ENCODE data around the gene KRTAP17-1.
A peak's percentile ranks its signal among the peaks of the same experiment; 100 is the strongest.

The KRTAP17-1 gene

DNA sequence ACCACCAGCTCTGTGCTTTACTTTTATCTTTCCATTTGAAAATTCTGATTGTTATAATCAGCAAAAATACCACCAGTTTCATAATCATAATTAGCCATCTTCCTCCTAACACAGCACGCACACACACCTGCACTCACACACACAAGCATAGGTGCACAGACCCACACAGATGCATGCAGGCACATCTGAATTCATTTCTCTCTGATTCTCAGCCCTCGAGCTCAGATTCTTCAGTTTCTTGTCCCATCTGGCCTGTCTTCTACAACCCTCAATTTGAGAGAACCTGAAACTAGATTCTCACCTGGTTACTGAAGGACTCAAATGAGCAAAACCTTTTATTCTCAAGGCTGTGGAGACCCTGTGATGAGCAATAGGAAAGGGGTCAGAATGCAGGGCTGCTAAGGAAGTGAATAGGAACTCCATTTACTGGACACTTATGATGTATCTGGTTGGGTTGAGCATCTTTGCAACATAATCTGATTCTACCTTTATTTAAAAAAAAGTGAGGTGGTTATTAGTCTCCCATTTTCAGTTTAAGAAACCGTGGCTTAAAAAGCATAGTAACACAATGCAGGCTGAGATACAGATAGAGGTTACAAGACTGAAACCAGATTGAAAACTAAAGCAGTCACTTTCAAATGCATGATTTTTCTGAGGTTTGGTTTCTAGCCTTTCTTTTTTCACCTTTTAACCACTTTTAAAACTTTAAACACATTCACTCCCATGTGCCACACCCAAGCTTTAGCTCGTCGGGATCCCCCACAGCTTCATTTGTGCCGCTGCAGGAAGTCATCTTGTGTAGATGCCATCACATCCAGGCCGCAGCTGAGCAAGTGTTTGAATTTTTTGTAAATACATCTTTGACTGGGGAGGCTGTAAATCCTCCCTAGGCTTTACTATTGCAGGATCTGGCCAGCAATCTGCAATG lies 25.7 kb upstream of the KRTAP17-1 start:
- H3K27me3 Mint-ChIP-seq, result no peaks in the 10 kb centered on the region
- ATAC-seq (replicated peaks) (peak; percentile 60), DNase-seq (peak; percentile 59 to 62 (median 62))
- peaks cover 20% of the 10 kb centered on the region for H3K36me3 Mint-ChIP-seq (ENCODE audit: insufficient read depth)
- peak overlapping the region; percentile 92 to 99 for H3K27ac Mint-ChIP-seq
- H3K9me3 Mint-ChIP-seq, result peaks cover 3 to 10% of the 10 kb centered on the region in 2 donors
- peak overlapping the region; percentile 66 to 85 for H3K4me3 Mint-ChIP-seq
- peaks cover 45 to 51% of the 10 kb centered on the region in 2 donors for H3K4me1 Mint-ChIP-seq (ENCODE audit: low read depth in 2 of 2)

GRCh38 chr17:41340494-41340893 lies 25.0 kb upstream of the KRTAP17-1 start:
- DNase-seq, result no peak
- Mint-ChIP-seq H3K4me3 (peak overlapping the region; percentile 66 to 85), H3K36me3 (ENCODE audit: insufficient read depth) (peaks cover 20% of the 10 kb centered on the region), H3K27me3 (no peaks in the 10 kb centered on the region), H3K4me1 (ENCODE audit: low read depth in 2 of 2) (peaks cover 52 to 58% of the 10 kb centered on the region in 2 donors), H3K9me3 (peaks cover 3 to 10% of the 10 kb centered on the region in 2 donors), H3K27ac (peak overlapping the region; percentile 92 to 99)
- no peak for ATAC-seq (replicated peaks)

GRCh38 chr17:41339571-41340172 lies 24.2 kb upstream of the KRTAP17-1 start:
- Mint-ChIP-seq H3K27ac (peak overlapping the region; percentile 92 to 99), H3K4me3 (peak overlapping the region; percentile 66 to 85), H3K27me3 (no peaks in the 10 kb centered on the region), H3K4me1 (ENCODE audit: low read depth in 2 of 2) (peaks cover 60 to 67% of the 10 kb centered on the region in 2 donors), H3K9me3 (peaks cover 3 to 10% of the 10 kb centered on the region in 2 donors), H3K36me3 (ENCODE audit: insufficient read depth) (peaks cover 20% of the 10 kb centered on the region)
- no peak for ATAC-seq (replicated peaks)
- no peak for DNase-seq

GRCh38 chr17:41338961-41339485 lies 23.5 kb upstream of the KRTAP17-1 start:
- H3K4me1 Mint-ChIP-seq (ENCODE audit: low read depth in 2 of 2), result peaks cover 65 to 72% of the 10 kb centered on the region in 2 donors
- H3K4me3 Mint-ChIP-seq, result peak overlapping the region; percentile 66 to 85
- DNase-seq, result peak; percentile 60 to 63 (median 62)
- ATAC-seq (replicated peaks), result peak; percentile 75
- H3K27ac Mint-ChIP-seq, result peak overlapping the region; percentile 92 to 99
- H3K36me3 Mint-ChIP-seq (ENCODE audit: insufficient read depth), result peaks cover 20% of the 10 kb centered on the region
- no peaks in the 10 kb centered on the region for H3K27me3 Mint-ChIP-seq
- H3K9me3 Mint-ChIP-seq, result peaks cover 3 to 10% of the 10 kb centered on the region in 2 donors

- ATAC-seq (replicated peaks), result no peak
- Mint-ChIP-seq H3K4me3 (peak overlapping the region; percentile 71 to 74), H3K36me3 (ENCODE audit: insufficient read depth) (peaks cover 15% of the 10 kb centered on the region), H3K9me3 (no peaks in the 10 kb centered on the region), H3K4me1 (ENCODE audit: low read depth in 2 of 2) (peaks cover 57 to 58% of the 10 kb centered on the region in 2 donors), H3K27me3 (no peaks in the 10 kb centered on the region), H3K27ac (peak overlapping the region; percentile 90 to 93)
- DNase-seq, result no peak
These were observed 20.2 kb upstream of the KRTAP17-1 start for GRCh38 chr17:41335747-41336146.

GRCh38 chr17:41334385-41335305 lies 19.1 kb upstream of the KRTAP17-1 start:
- ATAC-seq (replicated peaks) (no peak), DNase-seq (peak in 2 of 3 experiments; percentile 27 to 28)
- Mint-ChIP-seq H3K4me1 (ENCODE audit: low read depth in 2 of 2) (peaks cover 46 to 47% of the 10 kb centered on the region in 2 donors), H3K9me3 (no peaks in the 10 kb centered on the region), H3K36me3 (ENCODE audit: insufficient read depth) (peaks cover 14% of the 10 kb centered on the region), H3K4me3 (peak overlapping the region; percentile 71 to 74), H3K27me3 (no peaks in the 10 kb centered on the region), H3K27ac (peak overlapping the region; percentile 90 to 93)

DNA sequence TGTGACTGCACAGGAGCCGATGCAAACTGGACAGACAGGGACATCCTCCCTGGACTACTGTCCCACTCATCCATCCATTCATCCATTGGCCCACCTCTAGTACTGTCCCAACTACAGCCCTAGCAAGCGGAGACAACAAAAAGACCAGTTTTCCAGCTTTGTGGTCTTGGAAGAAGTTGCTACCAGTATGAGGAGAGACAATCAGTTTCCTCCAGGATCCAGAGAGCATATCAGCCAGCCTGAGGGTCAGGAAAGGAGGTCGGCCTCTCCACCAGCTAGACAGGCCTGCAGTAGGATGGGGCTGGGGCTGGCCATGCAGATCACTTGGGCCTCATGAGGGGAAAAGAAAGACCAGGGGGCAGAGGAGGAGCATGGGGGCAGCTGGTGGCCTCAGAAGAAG lies 18.3 kb upstream of the KRTAP17-1 start:
- Mint-ChIP-seq H3K4me3 (peak overlapping the region; percentile 5 to 50), H3K36me3 (ENCODE audit: insufficient read depth) (peaks cover 6% of the 10 kb centered on the region), H3K27ac (peak overlapping the region; percentile 31 to 61), H3K9me3 (no peaks in the 10 kb centered on the region), H3K27me3 (no peaks in the 10 kb centered on the region), H3K4me1 (ENCODE audit: low read depth in 2 of 2) (peaks cover 39% of the 10 kb centered on the region in 2 donors)
- DNase-seq (no peak), ATAC-seq (replicated peaks) (no peak)

GRCh38 chr17:41333098-41333497 lies 17.6 kb upstream of the KRTAP17-1 start:
- ATAC-seq (replicated peaks), result no peak
- Mint-ChIP-seq H3K9me3 (no peaks in the 10 kb centered on the region), H3K4me1 (ENCODE audit: low read depth in 2 of 2) (peaks cover 39 to 43% of the 10 kb centered on the region in 2 donors), H3K27me3 (no peaks in the 10 kb centered on the region), H3K27ac (peak overlapping the region in 1 of 2 donors; percentile 31), H3K4me3 (peak overlapping the region in 1 of 2 donors; percentile 5), H3K36me3 (ENCODE audit: insufficient read depth) (no peaks in the 10 kb centered on the region)
- DNase-seq, result no peak

DNA sequence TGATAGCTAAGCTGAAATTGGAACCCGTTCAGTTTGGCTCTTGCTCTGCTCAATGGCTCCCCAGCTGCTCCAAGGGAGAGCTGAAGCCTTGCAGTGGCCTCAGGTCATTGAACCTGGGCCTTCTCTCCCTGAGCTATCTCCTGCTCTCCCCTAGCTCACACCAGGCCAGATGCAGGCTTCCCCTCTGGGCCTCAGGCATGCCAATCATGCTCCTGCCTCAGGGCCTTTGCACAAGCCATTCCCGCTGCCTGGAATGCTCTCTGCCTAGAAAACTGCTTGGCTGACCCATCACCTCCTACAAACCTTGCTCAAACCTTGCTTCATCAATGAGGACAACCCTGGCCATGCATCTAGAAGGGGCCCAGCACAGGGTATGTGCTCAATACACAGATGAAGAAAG lies 16.7 kb upstream of the KRTAP17-1 start:
- H3K4me1 Mint-ChIP-seq (ENCODE audit: low read depth in 2 of 2), result peaks cover 39 to 46% of the 10 kb centered on the region in 2 donors
- peak overlapping the region; percentile 31 to 42 for H3K27ac Mint-ChIP-seq
- DNase-seq, result no peak
- no peak for ATAC-seq (replicated peaks)
- no peaks in the 10 kb centered on the region for H3K9me3 Mint-ChIP-seq
- no peaks in the 10 kb centered on the region for H3K36me3 Mint-ChIP-seq (ENCODE audit: insufficient read depth)
- H3K27me3 Mint-ChIP-seq, result no peaks in the 10 kb centered on the region
- H3K4me3 Mint-ChIP-seq, result no peak overlapping the region

DNA sequence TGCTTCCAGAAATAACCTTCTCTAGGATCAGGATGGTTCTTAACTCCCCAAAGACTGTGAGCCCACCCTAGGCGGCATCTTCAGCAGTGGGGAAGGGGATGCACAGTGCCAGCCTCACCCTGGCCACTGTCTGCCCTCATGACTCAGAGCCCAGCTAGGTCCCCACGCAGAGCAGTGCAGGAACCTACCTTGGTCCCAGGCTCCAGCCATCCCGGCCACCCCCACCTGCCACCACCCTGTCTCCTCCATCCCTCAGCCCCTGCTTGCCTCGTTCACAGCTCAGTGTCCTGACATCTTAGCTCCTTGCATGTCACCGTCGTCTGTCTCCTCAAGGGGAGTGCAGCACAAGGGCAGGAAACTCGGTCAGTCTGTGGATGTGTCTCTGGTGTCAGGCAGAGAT lies 16.1 kb upstream of the KRTAP17-1 start:
- DNase-seq (no peak), ATAC-seq (replicated peaks) (no peak)
- Mint-ChIP-seq H3K27me3 (no peaks in the 10 kb centered on the region), H3K9me3 (no peaks in the 10 kb centered on the region), H3K4me3 (no peak overlapping the region), H3K27ac (no peak overlapping the region), H3K36me3 (ENCODE audit: insufficient read depth) (no peaks in the 10 kb centered on the region), H3K4me1 (ENCODE audit: low read depth in 2 of 2) (peaks cover 39 to 53% of the 10 kb centered on the region in 2 donors)

- Mint-ChIP-seq H3K4me1 (ENCODE audit: low read depth in 2 of 2) (peaks cover 18 to 46% of the 10 kb centered on the region in 2 donors), H3K4me3 (no peak overlapping the region), H3K36me3 (ENCODE audit: insufficient read depth) (no peaks in the 10 kb centered on the region), H3K9me3 (no peaks in the 10 kb centered on the region), H3K27me3 (no peaks in the 10 kb centered on the region), H3K27ac (no peak overlapping the region)
- DNase-seq (no peak), ATAC-seq (replicated peaks) (no peak)
These were observed 13.9 kb upstream of the KRTAP17-1 start for GRCh38 chr17:41329279-41329948.

DNA sequence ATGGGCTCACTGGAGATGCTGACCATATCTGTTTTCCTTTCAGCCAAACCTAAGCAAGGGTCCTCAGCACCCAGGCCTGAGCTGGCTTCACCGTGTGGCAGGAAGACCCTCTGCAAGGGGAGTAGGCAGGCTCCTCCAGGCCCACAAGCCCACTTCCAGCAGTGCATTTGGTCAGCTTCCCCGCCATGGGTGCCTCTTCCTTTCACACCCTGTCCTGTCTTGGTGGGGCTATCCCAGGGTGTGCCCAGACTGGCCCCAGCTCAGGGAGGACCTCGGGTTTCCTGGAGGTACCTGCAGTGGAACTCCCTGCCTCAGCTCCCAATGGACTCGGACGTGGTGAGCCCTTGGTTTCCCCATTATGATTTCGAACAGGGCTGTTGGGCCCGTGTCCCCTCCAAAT lies 12.7 kb upstream of the KRTAP17-1 start:
- Mint-ChIP-seq H3K4me1 (ENCODE audit: low read depth in 2 of 2) (peaks cover 15 to 46% of the 10 kb centered on the region in 2 donors), H3K9me3 (no peaks in the 10 kb centered on the region), H3K27me3 (no peaks in the 10 kb centered on the region), H3K4me3 (no peak overlapping the region), H3K36me3 (ENCODE audit: insufficient read depth) (no peaks in the 10 kb centered on the region), H3K27ac (peak overlapping the region in 1 of 2 donors; percentile 20)
- DNase-seq, result no peak
- no peak for ATAC-seq (replicated peaks)

Data from effector memory CD8-positive, alpha-beta T cell (primary cell).